GM18519 (cell line): Measurements from ENCODE around the gene CPOX.

Experiments used
- ATAC-seq: cut with Tn5 transposase; IDR thresholded peaks from one replicate; pipeline ENCODE4 v1.9.1; 2021; ENCODE audit warnings: mild to moderate bottlenecking, moderate library complexity; ENCODE audit not compliant: unreplicated experiment, low FRiP score

CPOX gene

DNA sequence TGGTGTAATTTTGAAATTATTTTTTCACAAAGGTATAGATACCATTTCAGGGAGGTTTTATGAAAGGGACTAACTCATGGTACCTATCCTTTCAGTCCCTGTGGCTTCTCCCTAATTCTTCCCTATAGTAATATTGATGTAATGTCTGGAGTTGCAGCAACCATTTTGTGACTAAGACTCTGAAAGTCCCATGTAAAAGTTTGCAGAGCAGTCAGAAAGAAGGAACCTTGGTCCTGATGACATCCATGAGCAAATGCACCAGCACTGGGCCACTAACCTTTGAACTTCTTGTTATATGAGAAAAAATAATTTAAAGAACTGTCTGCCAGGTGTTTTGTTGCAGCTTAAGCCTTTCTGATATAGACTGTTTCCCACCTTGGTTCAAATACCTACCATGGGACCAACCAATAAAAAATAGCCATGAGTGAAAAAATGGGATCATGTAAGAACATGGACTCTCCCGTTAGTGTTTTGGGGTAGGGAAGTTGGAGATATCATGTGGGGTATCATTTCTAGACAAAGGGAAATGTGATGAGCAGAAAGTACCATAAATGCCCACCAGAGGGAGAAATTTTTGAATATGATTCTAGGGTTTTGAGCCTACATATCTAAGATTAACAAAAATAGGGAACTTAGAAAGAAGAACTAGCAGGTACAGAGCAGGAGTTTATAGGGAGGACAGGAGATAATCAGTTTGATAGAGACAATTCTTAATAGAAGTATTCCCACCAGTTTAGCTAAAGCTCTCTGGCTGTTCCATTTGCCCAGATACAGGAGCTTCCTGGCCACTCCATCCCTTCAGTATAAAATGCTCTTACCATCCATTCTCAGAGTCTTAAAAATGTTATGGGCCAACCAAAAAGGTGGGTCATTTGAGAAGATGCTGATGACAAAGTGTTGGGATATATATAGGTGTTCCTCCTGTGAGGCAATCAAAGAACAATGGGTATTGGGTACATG is 3.4 kb upstream of the CPOX start:
- ATAC-seq, result no peak

DNA sequence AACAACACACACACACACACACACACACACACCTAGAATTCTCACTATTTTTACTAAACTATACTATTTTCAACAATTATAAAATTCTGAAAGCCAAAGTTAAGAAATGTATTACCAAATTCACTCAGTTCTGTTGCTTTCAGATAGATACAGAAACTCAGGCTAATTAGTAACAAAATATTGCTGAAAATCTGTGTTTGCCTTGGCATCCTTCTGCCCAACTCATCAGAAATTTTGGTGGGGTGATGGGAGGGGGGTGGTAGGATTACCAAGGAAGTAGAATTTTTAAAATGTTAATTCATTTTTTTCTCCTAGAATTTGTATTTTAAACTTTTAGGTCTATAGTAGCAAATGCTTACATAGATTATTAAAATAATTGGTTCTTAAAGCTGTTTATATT is 2.7 kb upstream of the CPOX start:
- ATAC-seq, result no peak

DNA sequence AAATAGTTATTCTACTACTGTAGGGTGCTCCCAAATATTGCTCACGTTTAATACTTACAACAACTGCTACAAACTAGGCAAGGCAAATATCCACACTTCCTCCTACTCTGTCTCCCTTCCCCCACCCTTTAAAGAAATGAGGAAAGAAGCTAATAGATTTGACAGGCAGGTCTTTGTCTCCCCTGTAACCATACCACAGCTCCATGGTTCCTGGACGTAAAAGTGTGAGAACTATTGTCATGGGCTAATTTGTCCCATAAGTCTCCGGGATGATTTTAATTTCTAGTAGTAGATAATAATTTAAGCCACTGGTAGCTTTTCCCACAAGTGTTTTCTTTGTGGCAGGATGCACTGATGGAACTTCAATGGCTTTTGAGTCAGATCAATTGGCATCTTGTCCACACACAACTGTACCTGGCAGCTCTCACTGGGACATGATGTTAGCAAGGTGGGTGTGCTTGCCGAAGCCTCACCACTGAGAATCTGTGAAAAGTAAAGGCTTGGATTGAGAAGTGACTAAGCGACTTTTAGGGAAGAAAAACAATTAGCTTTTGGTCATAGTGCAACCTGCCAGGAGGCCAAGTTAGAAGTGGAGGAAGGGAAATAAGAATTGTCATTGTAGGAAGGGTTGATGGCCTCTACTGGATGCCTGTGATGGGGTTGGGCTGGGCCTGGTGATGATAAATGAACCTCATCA is 1.4 kb upstream of the CPOX start:
- no peak for ATAC-seq

DNA sequence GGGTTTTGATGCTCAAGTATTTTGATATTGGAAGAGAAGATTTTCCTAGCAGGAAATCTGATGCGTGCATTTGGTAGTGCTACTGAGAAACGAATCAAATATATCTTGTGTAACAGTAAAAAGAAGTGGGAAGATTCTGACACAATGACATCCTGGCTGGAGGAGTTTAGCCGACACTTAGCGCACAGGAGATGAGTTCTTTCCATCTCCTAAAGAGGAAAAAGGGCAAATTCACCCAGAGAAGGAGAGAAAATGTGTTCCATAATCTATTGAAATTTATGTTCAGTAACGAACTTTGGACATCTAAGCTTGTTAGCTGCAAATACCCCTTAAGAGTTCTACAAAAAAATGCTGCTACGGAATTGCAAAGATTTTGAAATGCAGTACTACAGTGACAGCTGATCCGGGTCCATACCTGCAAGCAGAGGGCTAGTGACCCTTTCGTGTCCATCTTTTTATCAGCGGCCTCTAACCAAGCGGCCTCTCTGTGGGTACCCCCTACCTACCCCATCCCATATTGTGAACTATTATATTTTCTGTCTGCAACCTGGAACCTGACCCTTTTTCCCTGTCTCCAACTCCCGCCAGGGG is 971 bp downstream of the CPOX start:
- no peak for ATAC-seq

DNA sequence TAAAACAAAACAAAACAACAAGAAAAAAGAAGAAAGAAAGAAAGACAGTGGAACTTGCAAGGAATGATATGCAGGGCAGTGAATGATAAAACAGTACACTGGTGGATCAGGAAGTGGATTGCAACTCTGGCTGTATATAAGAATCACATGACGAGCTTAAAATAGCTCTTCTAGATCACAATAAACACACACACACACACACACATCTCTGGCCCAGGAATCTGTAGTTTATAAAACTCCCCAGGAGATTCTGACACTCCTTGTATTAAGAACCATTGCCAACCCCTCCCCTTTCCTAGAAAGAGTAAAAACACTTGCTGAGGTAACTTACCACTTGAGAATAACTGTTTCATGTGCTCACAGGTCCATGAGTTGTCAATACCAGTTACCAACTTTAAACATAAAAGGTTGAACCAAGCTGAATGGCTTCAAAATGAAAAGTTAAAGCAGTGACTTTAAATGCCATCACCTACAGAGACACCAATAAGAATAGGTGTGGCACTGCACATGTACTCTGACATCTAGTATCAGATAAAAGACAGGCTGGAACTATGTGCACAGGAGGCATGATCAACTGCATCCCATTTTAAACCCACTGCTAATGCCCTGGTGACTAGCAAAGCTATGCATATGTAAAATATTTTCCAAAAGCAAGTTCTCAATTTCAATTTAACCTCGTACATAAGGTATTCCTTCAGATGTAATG is 3.9 kb downstream of the CPOX start:
- ATAC-seq, result no peak

DNA sequence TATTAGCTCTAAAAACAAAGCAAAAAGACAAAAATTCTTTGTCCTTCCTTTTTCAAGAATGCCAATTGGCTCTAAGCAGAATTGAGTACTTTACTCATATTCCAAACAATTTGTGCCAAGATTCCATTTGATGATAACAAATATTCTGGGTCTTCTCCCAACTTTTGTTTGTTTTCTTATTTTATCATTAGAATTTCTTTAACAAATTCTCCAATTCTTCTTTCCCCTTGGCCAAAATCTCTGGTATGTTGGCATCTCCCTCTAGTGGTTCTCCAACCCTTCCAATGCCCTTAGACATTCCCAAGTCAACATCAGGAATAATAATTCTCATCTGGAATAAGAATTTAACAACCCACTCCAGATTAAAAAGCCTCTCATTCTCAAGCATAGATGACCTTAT is 5.3 kb downstream of the CPOX start:
- no peak for ATAC-seq

DNA sequence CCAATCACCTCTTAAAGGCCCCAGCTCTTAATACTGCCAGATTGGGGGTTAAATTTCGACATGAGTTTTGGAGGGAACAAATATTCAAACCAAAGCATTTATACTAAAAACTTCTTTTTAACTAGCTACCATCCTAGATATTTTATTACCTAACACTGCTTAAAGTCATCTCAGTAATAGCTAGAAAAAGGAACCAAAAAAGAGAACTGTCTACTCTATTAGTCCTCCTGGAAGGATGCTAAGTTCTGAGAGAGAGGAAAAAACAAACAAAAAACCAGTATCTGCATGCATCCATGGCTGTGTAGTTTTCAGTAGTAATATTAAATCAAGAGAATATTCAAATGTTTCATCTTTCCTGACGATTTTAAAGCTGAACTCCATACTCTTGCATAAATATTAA is 5.8 kb downstream of the CPOX start:
- no peak for ATAC-seq

DNA sequence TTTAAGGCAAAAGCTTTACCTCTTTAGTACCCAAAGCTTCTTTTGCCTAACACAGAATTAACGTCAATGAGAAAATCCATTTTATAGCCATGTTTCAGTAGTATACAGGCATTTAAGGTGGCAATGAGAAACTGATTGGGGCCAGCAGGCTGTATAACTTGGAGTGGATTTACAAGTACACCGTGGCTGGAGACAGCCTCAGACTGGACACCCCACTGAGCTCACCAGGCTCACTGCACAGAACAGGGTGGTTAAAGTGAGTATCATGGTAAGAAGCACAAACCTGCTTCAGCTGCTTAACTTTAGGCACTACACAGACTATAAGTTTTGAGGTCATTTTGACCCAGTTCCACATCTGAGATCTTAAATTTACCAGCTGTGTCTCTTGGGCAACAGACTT is 8.9 kb downstream of the CPOX start:
- no peak for ATAC-seq

DNA sequence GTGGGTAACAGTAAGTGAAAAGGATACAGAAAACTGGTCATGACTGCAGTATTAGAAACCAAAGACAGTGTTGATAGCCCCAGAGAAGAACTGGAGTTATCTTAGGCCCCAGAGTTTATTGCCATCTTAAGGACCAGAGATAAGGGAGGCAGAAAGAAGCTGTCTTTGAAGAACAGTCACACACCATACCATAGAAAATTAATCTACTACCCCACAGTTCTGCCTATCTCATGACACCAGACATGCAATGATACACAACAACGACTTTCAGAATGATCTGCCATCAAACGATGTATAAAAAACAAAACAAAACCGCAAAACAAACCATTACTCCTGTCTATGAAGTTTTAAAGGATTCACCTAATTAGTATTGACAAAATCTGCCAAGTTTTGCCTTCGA is 9.6 kb downstream of the CPOX start:
- ATAC-seq, result no peak

DNA sequence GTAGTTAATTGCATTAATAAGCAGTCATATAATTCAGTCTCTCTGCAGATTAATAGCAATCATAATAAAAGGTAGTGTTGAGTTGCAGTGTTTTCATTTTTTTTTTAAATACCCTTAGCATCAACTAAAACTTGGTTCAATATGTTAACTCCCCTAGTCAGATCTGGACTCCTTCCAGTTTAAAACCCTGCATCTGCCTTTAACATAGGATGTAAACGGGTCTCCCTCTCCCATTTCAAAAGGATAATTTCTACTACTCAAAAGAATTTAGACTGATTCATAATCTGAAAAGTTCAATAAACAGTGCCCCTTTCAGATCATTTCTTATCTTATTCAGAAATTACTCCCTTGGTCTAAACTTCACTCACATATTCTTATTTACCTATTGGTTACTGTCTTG is 11.4 kb downstream of the CPOX start:
- ATAC-seq, result no peak

DNA sequence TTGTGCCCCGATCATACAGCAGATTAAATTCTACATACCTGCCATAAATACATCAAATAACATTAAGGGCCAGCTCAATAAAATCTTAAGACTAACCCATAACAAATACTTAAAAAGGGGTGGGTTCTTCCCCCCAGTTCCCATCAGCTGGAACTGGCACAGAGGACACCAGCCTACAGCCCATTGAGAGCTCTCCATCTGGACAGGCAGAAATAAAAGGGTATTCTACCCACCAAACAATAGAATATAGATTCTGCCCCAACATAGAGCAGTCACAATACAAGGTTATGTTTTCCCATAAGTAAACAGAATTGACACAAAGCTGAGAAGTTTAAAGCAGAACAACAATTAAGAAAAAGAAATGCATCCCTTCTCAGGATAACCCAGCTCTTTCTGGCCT is 11.9 kb downstream of the CPOX start:
- no peak for ATAC-seq

DNA sequence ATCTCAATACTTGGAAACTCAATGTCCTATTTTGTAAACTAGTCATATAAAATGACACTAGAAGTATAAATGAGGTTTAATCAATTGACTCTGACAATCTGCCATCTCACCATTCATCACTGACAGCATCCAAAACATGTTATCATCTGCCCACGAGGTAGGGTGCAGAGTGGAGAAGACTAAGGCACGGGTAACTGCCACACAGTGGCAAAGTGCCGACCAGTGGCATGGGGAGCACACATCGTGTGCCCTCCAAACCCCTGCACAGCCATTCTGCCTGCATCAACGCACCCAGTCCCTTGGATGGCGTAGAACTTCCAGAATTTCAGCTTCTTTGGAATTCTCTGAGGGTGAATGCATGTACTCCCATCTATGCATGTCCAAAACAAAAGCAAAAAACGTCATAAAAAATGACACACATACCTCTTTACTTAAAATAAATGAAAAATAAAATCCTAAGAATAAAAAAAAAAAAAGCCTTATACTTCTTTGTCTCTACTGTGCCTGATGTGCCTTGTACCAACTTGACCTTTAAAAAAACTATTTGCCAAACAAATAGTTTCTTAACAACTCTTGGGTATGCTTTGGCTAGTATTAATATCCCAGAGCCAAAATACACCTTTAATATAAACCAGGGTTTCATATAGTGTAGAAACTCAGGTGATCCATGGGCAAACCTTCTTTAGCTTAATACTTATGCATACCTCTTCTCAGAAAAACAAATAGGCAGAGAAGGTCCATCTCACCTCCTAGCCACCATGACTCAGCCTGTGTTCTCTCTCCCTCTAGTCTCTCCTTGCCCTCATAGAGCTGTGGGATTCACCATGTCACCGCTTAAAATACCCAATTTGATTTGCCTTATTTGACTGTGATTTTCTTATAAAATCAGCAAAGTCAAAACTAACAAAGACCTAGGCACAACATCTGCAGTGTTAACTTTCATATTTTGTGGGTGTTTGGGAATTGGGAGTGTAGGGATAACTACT is 12.7 kb downstream of the CPOX start:
- ATAC-seq, result no peak

DNA sequence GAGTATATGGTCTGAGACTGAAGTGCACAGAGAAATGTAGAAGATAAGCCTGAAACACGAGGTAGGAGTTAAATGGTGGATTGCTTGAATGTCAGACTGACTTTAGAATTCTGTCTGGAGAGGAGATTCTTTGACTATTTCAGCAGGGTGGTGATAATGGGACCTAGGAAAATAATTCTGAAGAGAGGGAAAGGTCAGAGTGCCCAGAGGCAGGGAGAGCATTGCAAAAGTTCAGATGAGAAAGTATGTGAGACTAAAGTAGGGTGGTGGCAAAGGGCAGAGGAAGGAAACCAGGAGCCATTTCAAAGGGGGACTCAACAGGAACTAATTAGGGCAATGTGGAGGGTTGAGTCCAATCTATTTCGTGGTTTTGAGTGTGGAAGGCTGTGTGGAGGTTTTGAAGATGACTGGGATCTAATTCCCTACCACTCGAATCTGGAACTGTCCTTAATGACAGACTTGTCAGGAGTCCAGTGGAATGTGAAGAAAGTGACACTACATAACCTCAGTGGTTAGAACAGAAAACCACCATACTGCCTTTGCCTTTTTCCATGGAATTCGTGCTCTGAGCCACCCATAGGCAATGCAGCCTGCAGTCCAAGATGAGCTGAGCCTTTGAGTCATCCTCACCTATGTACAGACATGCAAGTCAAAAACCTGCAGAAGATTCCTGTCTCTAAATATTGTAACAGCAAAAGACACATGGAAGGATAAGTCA is 16.1 kb downstream of the CPOX start:
- no peak for ATAC-seq

DNA sequence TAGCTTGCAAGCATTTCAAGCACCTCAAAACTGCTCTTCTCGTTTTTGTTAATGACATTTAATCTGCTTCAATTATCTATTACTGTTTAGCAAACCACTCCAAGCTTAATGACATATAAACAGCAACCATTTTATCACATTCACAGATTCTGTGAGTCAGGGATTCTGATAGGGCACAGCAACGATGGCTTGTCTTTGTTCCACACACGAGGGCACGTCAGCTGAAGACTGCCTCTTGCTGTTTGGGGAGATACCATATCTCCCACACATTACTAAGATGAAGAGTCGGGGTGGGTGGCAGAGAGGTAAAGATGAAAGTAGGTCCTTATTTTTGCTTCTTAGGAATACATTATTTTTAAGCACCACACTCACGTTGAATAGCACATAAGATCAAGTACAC is 19.3 kb downstream of the CPOX start:
- ATAC-seq, result peak; percentile 44

DNA sequence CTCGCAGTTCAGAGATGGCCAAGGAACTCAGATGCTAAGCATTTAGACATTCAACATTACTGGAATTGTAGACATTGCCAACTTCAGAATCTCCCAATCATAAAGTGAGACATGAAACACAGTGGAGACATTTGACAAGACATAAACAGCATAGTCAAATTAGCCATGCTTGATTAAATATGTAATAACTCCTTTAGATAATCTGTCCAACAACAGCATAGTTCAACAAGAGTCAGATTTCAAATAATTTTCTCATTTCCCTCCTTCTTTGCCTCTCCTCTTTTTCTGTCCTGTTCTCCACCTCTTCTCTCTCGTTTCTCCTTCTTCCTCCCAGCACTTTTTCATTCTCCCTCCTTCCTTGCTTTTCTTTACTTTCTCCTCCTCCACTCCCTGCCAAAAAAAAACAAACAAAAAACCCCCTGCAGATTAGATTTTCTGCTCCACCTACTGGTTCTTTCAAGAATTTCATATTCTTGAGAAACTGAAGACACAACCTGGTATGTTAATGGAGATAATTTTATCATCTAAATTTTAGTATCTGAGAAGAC is 20.2 kb downstream of the CPOX start:
- ATAC-seq, result no peak

DNA sequence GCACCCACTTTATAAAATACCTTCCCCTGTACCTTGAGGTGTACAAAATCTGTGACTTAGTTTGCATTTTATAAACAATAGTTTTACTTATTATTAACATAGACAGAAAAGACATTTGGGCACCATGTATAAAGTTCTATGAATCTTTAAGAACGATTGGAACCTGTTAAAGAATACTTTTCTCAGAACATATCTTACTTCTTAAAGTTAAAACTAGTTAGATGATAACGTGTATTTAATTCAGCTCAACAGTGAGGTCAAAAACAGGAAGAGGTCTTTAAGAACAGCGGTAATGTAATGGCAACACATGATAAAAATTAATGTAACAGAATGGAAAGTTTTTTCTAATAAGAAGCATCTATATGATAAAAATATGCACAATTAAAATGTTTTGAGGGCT is 25.0 kb downstream of the CPOX start:
- ATAC-seq, result no peak

DNA sequence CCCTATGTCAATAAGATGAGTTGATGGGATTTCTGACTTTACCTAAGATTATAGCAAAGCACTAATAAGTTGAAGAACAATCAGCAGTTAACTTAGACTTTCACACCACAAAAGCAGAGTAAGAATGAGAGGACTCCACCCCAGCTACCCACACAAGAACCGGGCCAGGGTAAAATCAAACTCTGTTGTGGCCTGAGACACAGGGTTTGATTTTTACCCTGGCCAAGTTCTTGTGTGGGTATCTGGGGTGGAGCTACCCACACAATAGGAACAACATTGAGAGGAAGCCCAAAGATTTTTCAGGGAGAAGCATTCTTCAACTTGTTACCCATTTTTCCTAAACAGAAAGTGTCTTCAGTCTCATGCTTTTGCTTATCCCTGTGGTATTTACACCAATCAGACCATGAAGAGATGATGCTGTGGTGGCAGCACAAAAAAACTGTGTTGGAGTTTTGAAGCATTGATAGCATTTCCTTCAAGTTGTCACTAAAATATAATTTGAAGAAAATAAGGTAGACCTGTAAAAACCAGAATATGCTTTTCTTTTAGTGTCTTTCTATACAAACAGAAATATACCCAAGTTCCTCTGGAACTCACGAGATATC is 25.6 kb downstream of the CPOX start:
- ATAC-seq, result peak; percentile 25

DNA sequence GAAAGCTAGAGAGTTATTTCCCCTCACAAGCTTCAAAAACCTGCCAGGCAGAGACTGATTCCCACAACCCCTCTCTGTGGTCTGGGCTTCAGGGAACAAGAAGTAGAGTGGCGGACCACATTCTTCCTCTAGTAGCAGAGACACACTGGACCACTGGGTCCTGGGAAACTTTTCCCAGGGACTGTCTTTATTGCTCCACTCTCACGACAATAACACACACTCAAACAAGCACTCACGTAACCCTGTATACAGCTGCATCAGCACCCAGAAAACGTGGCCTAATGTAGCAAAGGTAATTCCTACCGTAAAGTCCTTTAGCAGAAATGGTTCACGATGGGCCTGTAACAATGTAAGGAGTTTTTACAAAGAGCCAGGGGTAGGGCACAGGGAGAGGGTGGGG is 27.6 kb downstream of the CPOX start:
- no peak for ATAC-seq
